Astrocyte (in vitro differentiated cells and primary cell): Measurements from ENCODE around the gene MYO1A.

ENCODE experiments used
- EZH2 ChIP-seq: IDR thresholded peaks from 2 replicates; pipeline ENCODE4 v1.6.1; 2012; ENCODE audit warnings: mild to moderate bottlenecking, low read length, inconsistent platforms; ENCODE audit not compliant: insufficient read depth
- TF ChIP-seq, protein P1 (sequence below): IDR thresholded peaks from 2 replicates; pipeline ENCODE4 v1.5.1; 2011; ENCODE audit warnings: low read depth, mild to moderate bottlenecking, inconsistent platforms, low read length, moderate library complexity; ENCODE audit not compliant: insufficient read depth

DNA sequence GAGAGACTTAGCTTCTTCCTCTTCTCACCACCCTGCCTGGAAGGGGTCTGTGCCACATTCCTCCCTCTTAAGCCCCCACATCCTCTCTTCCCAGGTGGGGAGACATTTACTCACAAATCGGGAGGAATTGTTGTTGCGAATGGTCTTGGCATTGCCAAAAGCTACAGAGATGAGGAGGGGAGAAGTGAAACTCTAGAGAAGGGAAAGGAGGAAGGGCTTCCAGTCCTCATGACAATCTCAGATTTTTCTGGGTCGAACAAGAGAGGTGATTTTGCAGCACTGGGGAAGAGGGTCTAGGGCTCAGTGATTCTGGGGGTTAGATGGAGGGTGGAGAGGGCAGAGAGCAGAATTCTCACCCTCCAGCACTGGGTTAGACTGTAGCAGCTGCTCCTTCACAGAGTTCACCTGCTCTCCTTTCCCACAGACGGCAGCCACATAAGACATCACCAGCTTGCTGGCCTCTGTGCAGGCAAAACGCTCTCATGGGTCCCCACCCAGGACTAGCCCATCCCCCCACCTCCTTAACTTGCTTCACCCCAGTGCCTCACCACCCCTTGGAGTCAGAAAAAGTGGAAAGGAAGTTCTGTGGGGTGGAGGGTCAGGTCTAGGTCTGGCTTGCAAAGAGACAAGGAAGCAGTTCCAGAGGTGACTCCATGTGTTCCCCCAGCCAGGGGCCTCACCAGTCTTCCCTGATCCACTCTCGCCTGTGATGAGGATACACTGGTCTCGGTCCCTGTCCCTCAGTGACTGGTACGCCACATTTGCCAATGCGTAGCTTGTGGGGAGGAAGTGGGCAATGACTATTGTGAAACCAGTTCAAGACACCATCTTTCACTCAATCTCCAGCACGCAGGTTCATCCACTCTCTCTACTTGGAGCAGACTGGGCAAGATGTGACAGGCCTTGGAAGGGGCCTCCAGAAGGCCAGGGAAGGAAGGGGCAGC is 2.7 kb downstream of the MYO1A start:
- TF ChIP-seq, protein P1, sequence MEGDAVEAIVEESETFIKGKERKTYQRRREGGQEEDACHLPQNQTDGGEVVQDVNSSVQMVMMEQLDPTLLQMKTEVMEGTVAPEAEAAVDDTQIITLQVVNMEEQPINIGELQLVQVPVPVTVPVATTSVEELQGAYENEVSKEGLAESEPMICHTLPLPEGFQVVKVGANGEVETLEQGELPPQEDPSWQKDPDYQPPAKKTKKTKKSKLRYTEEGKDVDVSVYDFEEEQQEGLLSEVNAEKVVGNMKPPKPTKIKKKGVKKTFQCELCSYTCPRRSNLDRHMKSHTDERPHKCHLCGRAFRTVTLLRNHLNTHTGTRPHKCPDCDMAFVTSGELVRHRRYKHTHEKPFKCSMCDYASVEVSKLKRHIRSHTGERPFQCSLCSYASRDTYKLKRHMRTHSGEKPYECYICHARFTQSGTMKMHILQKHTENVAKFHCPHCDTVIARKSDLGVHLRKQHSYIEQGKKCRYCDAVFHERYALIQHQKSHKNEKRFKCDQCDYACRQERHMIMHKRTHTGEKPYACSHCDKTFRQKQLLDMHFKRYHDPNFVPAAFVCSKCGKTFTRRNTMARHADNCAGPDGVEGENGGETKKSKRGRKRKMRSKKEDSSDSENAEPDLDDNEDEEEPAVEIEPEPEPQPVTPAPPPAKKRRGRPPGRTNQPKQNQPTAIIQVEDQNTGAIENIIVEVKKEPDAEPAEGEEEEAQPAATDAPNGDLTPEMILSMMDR: no peak
- no peak for TF ChIP-seq EZH2
